GM19043 (cell line): ENCODE results near the gene BMI1.
A peak's percentile ranks its signal among the peaks of the same experiment; 100 is the strongest.

ENCODE experiments used
- ATAC-seq: cut with Tn5 transposase; IDR thresholded peaks from one replicate; pipeline ENCODE4 v1.9.1; 2021; ENCODE audit warnings: low read depth; ENCODE audit not compliant: unreplicated experiment

The BMI1 gene

GRCh38 chr10:22365233-22365632, 44.3 kb downstream of the BMI1 start:
- no peak for ATAC-seq

GRCh38 chr10:22365644-22366434, 44.9 kb downstream of the BMI1 start:
- no peak for ATAC-seq

DNA sequence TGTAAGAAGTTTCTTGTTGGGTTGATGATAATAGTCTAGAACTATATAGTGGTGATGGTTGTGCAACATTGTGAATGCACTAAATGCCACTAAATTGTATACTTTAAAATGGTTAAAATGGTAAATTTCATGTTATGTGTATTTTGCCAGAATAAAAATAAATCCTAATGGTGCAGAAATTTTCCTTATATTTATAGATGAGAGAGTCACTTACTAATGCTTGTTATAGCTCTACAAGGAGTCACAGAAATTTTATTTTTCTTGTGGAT, 45.5 kb downstream of the BMI1 start:
- ATAC-seq = no peak

DNA sequence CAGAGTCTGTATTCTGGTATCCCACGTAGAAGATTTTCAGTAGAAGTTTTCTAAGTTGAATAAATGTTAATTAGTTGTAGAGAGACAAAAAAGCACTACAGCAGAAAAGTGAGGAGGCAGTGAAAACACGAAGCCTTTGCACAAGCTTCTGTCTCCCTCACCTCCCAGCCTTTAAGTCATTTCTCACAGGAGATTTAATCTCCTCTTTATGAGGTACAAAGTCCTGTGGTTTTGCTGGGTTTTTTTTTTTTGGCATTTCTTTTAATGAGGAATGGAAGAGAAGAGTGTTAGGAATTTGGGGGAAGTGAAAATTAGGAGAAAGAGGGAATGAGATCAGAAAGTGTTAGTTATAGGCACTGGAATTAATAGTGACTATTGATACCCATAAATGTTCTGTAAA, 45.9 kb downstream of the BMI1 start:
- ATAC-seq = no peak

GRCh38 chr10:22367471-22367870, 46.6 kb downstream of the BMI1 start:
- no peak for ATAC-seq

DNA sequence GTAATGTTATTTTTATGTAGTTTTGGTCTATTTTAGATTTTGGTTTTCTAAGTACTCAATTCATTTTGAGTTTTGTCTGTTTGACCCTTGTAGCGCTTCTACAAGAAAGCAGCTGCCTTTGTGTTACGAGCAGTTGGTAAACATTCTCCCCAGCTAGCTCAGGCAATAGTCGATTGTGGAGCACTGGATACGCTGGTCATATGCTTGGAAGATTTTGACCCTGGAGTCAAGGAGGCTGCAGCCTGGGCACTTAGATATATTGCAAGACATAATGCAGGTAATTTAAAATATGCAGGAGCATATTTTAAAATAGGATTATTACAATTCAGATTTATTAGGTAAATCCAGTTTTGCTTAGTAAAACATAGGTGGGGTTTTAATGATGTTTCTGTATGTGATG, 47.5 kb downstream of the BMI1 start:
- no peak for ATAC-seq

DNA sequence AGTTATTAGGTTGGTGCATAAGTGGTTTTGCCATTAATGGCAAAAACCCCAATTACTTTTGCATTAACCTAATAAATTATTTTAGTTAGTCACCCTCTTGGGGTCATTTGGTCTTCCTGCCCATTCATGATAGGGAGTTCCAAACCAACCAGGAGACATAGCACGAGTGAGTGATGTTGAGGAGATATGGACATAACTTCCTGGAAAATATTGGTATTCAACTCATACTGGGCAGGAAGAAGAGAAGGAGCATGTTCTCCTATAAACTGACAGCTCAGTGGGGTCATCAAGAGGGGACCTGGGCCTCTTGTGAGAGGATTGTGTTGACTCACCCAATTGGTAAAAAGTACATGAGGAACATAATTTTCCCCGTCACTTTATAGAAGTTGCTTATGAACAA, 48.1 kb downstream of the BMI1 start:
- ATAC-seq = no peak

- no peak for ATAC-seq
Observed at GRCh38 chr10:22369434-22370072, 48.7 kb downstream of the BMI1 start.

GRCh38 chr10:22370320-22370719, 49.4 kb downstream of the BMI1 start:
- ATAC-seq = no peak

- ATAC-seq = no peak
Observed at GRCh38 chr10:22372298-22372697, 51.4 kb downstream of the BMI1 start.

GRCh38 chr10:22372917-22373316, 52.0 kb downstream of the BMI1 start:
- no peak for ATAC-seq

- no peak for ATAC-seq
Observed at GRCh38 chr10:22374489-22375126, 53.7 kb downstream of the BMI1 start.

- peak; percentile 41 for ATAC-seq
Observed at GRCh38 chr10:22379059-22379458, 58.2 kb downstream of the BMI1 start.
